HCT116 (cell line): Measurements from ENCODE around the gene ZNF468. TPM values are rescaled to one million over a fixed set of nuclear protein-coding genes. Genes with fewer than 3 reads are reported as not detected.

Experiments
- ATAC-seq: fragments of 200-7000 bp; cut with Tn5 transposase; 2 replicates; pipeline ENCODE4 v1.9.1; 2020; ENCODE audit warnings: mild to moderate bottlenecking, moderate library complexity
- BruUV-seq: library from RNA; stranded (reverse); fragments of 400-500 nt; replicated peaks from 2 replicates; lab custom pipeline; 2021; lab: Mats Ljungman, UMichigan
- CTCF ChIA-PET: fragments of 300-600 bp; sonication (Branson Sonifier 250); formaldehyde crosslinking; loops from one replicate; lab custom pipeline; 2021; ENCODE audit warnings: antibody characterized with exemption; lab: Charles Lee
- POLR2A ChIA-PET: fragments of 300-600, 350-600 bp; sonication (Branson Sonifier 250); formaldehyde crosslinking; loops from one replicate; lab custom pipeline; 2021; ENCODE audit warnings: antibody characterized with exemption; lab: Charles Lee
- RAD21 ChIA-PET, 2 experiments: fragments of 300-600 bp; sonication (Branson Sonifier 250); formaldehyde crosslinking; loops; one replicate each; lab custom pipeline; 2023; ENCODE audit warnings: low total read pairs in 2 of 2; ENCODE audit not compliant: uncharacterized antibody in 2 of 2, unreplicated experiment in 2 of 2, low non-redundant PET in 1 of 2; lab: Charles Lee
- DNase-seq: peaks from one replicate; pipeline ENCODE4 v3.0.0-alpha.2; 2010; ENCODE audit warnings: low read depth, low spot score
- H2AFZ ChIP-seq: fragments of 200-600 bp; shearing (Covaris generic), sonication (generic); 2 replicates; pipeline ENCODE4 v1.6.1; 2017; ENCODE audit warnings: low read depth, mixed run types, mixed read lengths, antibody characterized with exemption, low read length; ENCODE audit not compliant: poor library complexity, severe bottlenecking
- H3K27ac ChIP-seq: 2 replicates; pipeline ENCODE4 v1.5.1; 2012; ENCODE audit warnings: low read depth, low read length
- H3K27me3 ChIP-seq: fragments of 200-600 bp; sonication (generic); 2 replicates; pipeline ENCODE4 v1.6.1; 2016; ENCODE audit warnings: mixed run types, low read length, mixed read lengths; ENCODE audit not compliant: insufficient read depth
- H3K36me3 ChIP-seq, 2 experiments: fragments of 200-500 bp in 1 of 2; fragments of 200-600 bp in 1 of 2; sonication (Bioruptor generic) in 1 of 2; sonication (generic) in 1 of 2; 2 replicates each; pipeline versions ENCODE4 v1.5.1 to v1.6.1; 2014 to 2016; ENCODE audit warnings: low read length in 2 of 2, inconsistent platforms in 1 of 2, mixed read lengths in 1 of 2, mixed run types in 1 of 2; ENCODE audit not compliant: insufficient read depth in 2 of 2, control insufficient read depth in 1 of 2
- H3K4me1 ChIP-seq, 2 experiments: fragments of 200-600 bp in 1 of 2; sonication (generic) in 1 of 2; 2 replicates each; pipeline versions ENCODE4 v1.5.1 to v1.6.1; 2012 to 2017; ENCODE audit warnings: low read length in 2 of 2, inconsistent platforms in 1 of 2, mild to moderate bottlenecking in 1 of 2, mixed read lengths in 1 of 2, mixed run types in 1 of 2, moderate library complexity in 1 of 2; ENCODE audit not compliant: insufficient read depth in 2 of 2, control insufficient read depth in 1 of 2
- H3K4me2 ChIP-seq: fragments of 200-600 bp; sonication (generic); 2 replicates; pipeline ENCODE4 v1.6.1; 2017; ENCODE audit warnings: mixed run types, low read length, mixed read lengths
- H3K4me3 ChIP-seq, 2 experiments: fragments of 200-600 bp in 1 of 2; sonication (generic) in 1 of 2; replicated peaks in 1 of 2; 2 replicates each; pipeline ENCODE4 v1.5.1; 2011 to 2016; ENCODE audit warnings: low read length in 2 of 2, control low read depth in 1 of 2, low read depth in 1 of 2, mild to moderate bottlenecking in 1 of 2, mixed read lengths in 1 of 2, mixed run types in 1 of 2
- H3K79me2 ChIP-seq: fragments of 200-600 bp; sonication (generic); 2 replicates; pipeline ENCODE4 v1.6.1; 2017; ENCODE audit warnings: mild to moderate bottlenecking, mixed run types, low read length, moderate library complexity, mixed read lengths; ENCODE audit not compliant: insufficient read depth
- H3K9ac ChIP-seq: fragments of 200-600 bp; sonication (generic); 2 replicates; pipeline ENCODE4 v1.6.1; 2016; ENCODE audit warnings: low read length, mixed read lengths
- H3K9me2 ChIP-seq: fragments of 200-600 bp; sonication (generic), shearing (Covaris generic); 2 replicates; pipeline ENCODE4 v1.6.1; 2017; ENCODE audit warnings: mixed run types, mild to moderate bottlenecking, moderate library complexity; ENCODE audit not compliant: insufficient read depth
- H3K9me3 ChIP-seq, 2 experiments: fragments of 200-500 bp in 1 of 2; fragments of 200-600 bp in 1 of 2; sonication (Bioruptor generic) in 1 of 2; sonication (generic) in 1 of 2; 2 replicates each; pipeline ENCODE4 v1.6.1; 2014 to 2017; ENCODE audit warnings: low read length in 2 of 2, mixed read lengths in 2 of 2, inconsistent platforms in 1 of 2, low read depth in 1 of 2, mild to moderate bottlenecking in 1 of 2, mixed run types in 1 of 2, moderate library complexity in 1 of 2; ENCODE audit not compliant: control insufficient read depth in 1 of 2, insufficient read depth in 1 of 2
- H4K20me1 ChIP-seq: fragments of 200-600 bp; sonication (generic), shearing (Covaris generic); 2 replicates; pipeline ENCODE4 v1.6.1; 2017; ENCODE audit warnings: mixed run types, mild to moderate bottlenecking, moderate library complexity; ENCODE audit not compliant: insufficient read depth
- ELF1 ChIP-seq: IDR thresholded peaks from 2 replicates; pipeline ENCODE4 v1.6.1; 2012; ENCODE audit warnings: low read depth, borderline replicate concordance
- MAX ChIP-seq: IDR thresholded peaks from 2 replicates; pipeline ENCODE4 v1.6.1; 2012
- POLR2A ChIP-seq: IDR thresholded peaks from 2 replicates; pipeline ENCODE4 v1.7.0; 2011; ENCODE audit warnings: borderline replicate concordance; ENCODE audit not compliant: insufficient read depth, insufficient read length; ENCODE audit errors: extremely low read depth
- POLR2AphosphoS5 ChIP-seq: IDR thresholded peaks from 2 replicates; pipeline ENCODE4 v1.6.1; 2011; ENCODE audit warnings: mild to moderate bottlenecking, low read depth, low read length, moderate library complexity
- SP1 ChIP-seq: IDR thresholded peaks from 2 replicates; pipeline ENCODE4 v1.6.1; 2012; ENCODE audit warnings: low read depth
- TCF7L2 ChIP-seq: IDR thresholded peaks from 2 replicates; pipeline ENCODE4 v1.7.0; 2011; ENCODE audit warnings: borderline replicate concordance, inconsistent platforms; ENCODE audit not compliant: insufficient read depth, insufficient read length; ENCODE audit errors: extremely low read depth
- ZBTB33 ChIP-seq: IDR thresholded peaks from 2 replicates; pipeline ENCODE4 v1.6.1; 2011; ENCODE audit warnings: mild to moderate bottlenecking, low read length, moderate library complexity; ENCODE audit not compliant: insufficient replicate concordance; ENCODE audit errors: extremely low read depth
- ZFX ChIP-seq: fragments of 450-650 bp; IDR thresholded peaks from 2 replicates; pipeline ENCODE4 v1.6.1; 2017
- intact Hi-C: fragments of 100-400 bp; cut with micrococcal nuclease; formaldehyde crosslinking; loops from 2 replicates; pipeline ENCODE4 v1.10.0; 2022
- total RNA-seq: library from RNA; stranded (reverse); gene quantifications from one replicate; pipeline ENCODE4 v1.2.1, GENCODE V29; 2021; ENCODE audit not compliant: unreplicated experiment

The ZNF468 gene
- total RNA-seq, 1 experiment from 2014 or later, result 12.3 TPM

DNA sequence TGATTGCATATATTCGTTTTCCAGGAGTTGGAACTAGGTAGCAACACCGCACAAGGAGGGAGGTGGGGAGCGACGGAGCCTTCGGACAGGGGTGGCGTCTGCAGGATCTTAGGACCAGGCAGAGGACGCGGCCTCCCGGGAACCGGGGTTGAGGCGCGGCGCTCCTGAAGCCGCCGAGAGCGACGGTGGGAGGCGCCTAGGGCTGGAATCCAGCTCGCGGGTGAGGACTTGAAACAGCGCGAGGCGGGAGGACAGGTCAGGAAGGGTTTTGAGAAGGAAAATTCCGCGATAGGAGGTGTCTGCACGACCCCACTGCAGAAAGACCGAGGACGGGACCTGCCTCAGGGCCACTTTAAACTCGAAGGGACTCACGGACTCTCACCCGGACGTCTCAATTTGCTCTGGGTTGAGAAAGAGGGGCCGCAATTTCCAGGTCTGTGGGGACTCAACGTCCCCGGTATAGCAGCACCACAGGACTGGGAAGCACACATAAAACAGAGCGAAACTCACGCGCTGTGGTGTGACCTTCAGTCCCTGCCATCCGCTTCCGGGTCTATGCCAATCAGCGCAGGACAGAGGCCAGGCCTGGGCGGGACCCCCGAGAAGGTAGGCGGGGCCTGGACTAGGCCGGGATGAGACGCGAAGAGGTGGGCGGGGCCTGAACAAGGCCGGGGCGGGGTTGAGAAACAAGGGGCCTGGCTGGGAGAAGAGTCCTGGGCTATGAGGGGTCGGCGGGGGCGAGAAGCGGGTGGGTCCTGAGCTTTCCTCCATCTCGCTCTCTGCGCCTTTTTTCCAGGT, 39.9 kb upstream of the ZNF468 start, which contains the start of gene ZNF320:
ZNF320 (minus strand) TSS at position 498 of the 798 bp plus-strand sequence. CDS start 7,380 bp downstream, outside the sequence.
- peak within 1 kb of the TSS; percentile 56 for H2AFZ ChIP-seq
- no peaks in the 10 kb centered on the region for H3K9me2 ChIP-seq
- H4K20me1 ChIP-seq, result no peaks in the 10 kb centered on the region
- H3K79me2 ChIP-seq, result peaks cover 42% of the 10 kb centered on the region
- no peaks in the 10 kb centered on the region; a peak in 1 of 4 replicates for H3K9me3 ChIP-seq
- ChIA-PET POLR2A (no interaction called here), RAD21 (no interaction called here), CTCF (no interaction called here)
- DNase-seq (peak; percentile 85), ATAC-seq (peak; percentile 99)
- no peaks in the 10 kb centered on the region for H3K27me3 ChIP-seq
- BruUV-seq, result TSS peak; percentile 81
- H3K9ac ChIP-seq, result peak within 1 kb of the TSS; percentile 85
- H3K4me3 ChIP-seq, result peak within 1 kb of the TSS; percentile 80 to 88
- intact Hi-C loops, result loop anchor here (5.0 kb wide), 1 partner anchor 45 kb away; no protein-coding TSS in a partner anchor
- peak within 1 kb of the TSS; percentile 90 for H3K4me2 ChIP-seq
- H3K27ac ChIP-seq, result peak within 1 kb of the TSS; percentile 94
- H3K4me1 ChIP-seq, result peaks cover 0 to 11% of the 10 kb centered on the region in 2 experiments; a peak in 1 of 4 replicates
- TF ChIP-seq SP1 (peak; percentile 34; the same call in 1 of the 2 replicates), POLR2AphosphoS5 (peak; percentile 86), POLR2A (peak; percentile 38), ZBTB33 (no peak), TCF7L2 (no peak), MAX (peak; percentile 46; the same call in 1 of the 2 replicates), ELF1 (peak; percentile 64), ZFX (0 out of 2 replicates have a peak, but pooled peaks have one; percentile 15)
- TF ChIP-seq, all 23 proteins: peak for 6
- H3K36me3 ChIP-seq, result peaks cover 0 to 8% of the 10 kb centered on the region in 2 experiments; a peak in 3 of 4 replicates
